NCI-H146 treated with DMSO at 0.1 percent for 48 hours (cell line): Measurements from ENCODE around the gene MRTO4.
"Not testable (repeated sequence)": the region's sequence is repeated elsewhere in the genome, so short reads cannot be mapped to it uniquely, and the experiment has no call there.

Experiments used
- DNase-seq: peaks from one replicate; lab custom pipeline; 2025; ENCODE audit not compliant: unreplicated experiment; lab: John Stamatoyannopoulos, UW

Gene MRTO4

DNA sequence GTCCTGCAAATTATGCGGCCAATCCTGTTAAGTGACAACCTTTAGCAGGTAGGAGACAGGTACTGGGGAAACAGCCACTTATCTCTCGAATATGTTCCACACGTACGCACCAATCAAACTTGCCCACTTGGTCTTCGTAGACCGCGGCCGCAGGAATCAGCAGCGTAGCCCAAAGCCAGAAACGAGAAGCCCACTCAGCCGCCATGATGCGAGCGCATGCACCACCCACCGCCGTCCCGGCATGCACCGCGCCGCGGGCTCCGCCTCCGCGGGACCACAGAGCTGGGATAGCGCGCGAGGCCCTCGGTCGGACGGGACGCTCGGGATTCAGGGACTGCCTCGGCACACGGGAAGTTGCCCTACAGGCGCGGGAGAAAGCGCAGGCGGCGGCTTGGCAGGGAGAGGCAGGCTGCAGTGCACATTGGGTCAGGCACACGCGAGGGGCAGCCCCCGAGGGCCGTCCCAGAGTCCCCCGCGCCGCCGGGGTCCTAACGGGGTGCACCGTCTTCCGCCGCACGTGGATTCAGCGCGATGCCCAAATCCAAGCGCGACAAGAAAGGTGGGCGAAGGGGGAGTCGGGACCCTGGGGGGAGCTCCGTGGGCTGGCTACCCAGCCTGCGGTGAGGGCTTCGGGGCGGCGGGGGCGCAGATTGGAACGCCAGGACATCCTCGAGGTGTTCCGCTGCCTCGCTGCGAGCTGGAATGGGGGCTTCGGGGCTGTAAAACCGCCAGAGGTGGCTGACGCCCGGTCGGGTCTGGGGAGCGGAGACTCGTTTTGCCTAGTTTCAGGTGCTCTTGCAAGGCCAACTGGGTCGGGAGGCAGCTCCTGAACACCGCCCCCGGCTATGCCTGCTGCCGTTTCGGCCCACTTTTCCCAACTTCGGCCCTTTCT, at the start of gene MRTO4, which contains the start of gene EMC1:
MRTO4 (plus strand) TSS at position 501 of the 892 bp plus-strand sequence; CDS start at position 532, 31 bp downstream.
EMC1 (minus strand) TSS at position 220 of the 892 bp plus-strand sequence; CDS start at position 205, 15 bp downstream.
- DNase-seq = peak; percentile 37

DNA sequence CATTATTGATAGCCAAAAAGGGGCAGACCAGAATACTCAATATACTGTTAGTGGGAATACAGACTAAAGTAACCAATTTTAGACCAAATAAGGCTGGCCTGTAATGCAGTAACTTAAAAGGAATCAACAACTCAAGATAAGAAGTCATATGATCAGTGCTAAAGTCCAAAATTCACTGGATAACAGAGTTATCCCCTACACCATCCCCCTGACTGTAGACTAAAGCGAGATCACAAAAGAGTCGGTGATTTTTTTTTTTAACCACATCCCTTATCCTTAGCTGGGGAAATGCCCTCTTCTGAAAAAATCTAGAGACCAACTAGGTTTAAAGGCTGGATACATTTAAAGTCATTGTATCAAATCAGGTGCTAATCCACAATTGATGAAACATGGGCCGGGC, 49.2 kb upstream of the MRTO4 start:
- DNase-seq = no peak

DNA sequence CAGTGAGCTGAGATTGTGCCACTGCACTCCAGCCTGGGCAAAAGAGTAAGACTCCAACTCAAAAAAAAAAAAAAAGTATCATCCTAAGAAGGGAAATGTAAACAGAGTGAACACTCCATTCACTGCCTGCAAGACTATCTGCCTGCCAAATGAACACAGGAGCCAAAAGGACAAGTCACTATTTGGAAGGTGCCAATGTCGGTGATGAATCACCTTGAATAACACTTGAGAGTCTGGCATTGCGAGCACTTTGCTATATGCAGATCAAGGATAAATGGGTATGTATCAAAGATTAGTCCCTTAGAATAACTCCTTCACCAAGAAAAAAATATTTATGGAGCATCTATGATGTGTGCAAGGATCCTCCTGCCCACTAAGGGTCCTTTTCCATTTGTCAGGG, 48.2 kb upstream of the MRTO4 start:
- DNase-seq = no peak

DNA sequence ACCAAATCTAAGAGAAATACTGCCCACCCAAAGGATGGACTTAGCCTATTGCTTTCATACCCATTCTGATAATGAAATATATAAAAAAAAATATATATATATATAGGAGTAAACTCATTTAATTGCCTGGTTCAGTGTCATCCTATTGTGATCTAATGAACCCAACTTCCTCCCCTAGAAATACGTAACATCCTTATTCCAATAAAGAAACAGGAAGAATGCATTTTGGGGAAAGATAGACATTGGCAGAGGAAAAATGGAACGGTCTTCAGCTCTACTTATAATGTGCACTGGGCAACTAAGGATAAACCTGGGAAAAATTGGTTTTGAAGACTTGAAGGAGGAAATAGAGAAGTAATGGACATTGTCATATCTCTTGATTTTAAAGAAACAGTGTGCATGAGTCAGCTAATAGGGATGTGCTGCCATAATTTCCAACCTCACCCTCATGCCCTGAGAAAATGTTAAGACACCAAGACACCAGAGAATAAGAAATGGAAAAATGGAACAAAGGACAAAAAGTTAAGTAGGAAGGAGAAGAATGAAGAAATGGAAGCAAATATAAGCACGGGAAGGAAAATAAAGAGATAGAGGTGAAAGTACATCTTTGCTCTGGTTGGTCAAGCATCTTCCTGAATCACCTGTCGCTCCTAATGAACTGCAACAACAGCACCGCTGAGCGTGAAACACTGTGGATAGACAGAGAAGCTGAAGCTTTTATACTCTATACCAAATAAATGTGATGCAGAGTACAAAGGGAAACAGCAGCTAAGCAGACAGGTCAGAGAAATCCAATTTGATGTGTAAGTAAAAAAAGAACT, 46.9 kb upstream of the MRTO4 start:
- DNase-seq = no peak

DNA sequence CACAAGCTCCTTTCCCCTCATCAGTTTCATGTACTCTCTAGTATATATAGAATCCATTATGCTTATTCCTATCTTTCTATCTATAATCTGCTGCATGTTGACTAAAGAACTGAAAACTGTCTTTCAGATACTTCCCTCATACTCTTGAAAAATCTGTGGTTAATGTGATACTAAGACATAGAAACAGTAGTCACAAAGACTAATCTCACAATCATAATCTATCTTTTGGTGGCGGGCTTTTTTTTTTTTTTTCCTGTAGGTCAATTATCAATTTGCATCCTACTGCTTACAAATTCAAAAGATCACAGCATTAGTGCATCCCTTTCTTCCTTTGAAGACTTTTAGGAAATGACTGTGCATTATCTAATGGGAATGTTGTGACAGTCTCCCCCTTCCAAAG, 46.2 kb upstream of the MRTO4 start:
- DNase-seq = no peak

DNA sequence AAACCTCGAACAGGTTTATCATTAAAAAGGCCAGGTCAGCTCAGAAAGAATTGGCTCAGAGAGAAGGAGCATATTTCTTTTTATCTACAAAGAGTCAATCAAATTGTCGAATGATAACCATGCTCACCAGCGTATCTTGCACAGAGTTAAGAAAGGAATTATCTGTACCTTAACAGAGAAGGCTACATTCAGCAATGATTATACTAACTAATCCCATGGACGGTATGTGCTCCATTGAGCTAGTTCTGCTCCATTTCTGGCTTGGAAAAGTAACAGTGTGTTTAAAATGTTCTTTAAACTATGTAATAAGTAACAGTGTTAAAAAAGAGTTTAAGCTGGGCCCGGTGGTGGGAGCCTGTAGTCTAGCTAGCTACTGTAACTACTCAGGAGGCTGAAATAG, 45.8 kb upstream of the MRTO4 start:
- DNase-seq = no peak

DNA sequence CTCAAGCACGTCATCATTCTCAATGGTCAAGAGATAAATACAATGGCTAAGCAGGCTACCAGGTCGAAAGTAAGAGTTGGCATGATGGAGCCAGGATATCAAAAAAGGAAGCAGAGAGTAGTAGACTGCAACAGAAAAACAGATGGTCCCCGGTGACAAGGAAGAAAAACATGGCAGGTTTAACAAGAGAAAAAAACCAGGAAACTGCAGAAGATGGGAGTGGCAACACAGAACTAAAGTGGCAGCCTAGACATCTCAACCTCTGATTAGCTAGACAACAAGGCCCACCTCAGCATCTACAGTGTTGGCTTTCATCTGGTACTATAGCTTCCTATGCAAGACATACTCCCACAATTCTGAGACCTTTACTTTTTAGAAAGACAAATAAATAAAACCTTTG, 44.7 kb upstream of the MRTO4 start:
- no peak for DNase-seq

DNA sequence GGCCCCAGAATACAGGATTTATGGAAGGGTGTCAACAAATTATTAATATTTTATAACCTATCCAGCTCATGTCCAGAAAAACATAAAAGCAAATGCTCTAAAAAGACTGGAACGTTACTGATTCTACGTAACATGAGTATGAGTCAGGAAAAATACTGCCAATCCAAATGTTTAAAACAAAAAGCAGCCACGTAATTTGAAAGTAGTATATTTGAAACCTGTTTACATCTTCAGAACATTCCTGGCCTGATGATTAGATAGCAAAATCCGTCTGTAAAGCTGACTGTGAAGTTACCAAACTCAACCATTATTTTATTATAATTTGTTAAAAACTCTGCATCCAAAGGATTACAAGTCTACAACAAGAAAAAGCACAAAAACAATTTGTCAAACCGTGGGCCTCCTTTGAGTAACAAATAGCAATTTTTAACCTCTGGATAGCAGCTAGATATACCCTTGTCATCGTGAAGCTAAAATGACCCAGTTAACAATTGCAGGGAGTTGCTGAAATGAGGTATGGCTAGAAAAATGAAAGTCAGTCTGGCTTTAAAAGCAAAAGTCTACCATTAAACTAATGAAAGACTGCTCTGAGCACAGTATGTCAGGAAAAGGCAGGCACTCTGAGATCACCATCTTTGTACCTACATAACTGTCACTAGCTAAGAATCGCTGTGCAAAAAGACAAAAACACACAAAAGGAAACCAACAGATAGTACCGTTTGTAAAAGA, 42.7 kb upstream of the MRTO4 start:
- DNase-seq = no peak

DNA sequence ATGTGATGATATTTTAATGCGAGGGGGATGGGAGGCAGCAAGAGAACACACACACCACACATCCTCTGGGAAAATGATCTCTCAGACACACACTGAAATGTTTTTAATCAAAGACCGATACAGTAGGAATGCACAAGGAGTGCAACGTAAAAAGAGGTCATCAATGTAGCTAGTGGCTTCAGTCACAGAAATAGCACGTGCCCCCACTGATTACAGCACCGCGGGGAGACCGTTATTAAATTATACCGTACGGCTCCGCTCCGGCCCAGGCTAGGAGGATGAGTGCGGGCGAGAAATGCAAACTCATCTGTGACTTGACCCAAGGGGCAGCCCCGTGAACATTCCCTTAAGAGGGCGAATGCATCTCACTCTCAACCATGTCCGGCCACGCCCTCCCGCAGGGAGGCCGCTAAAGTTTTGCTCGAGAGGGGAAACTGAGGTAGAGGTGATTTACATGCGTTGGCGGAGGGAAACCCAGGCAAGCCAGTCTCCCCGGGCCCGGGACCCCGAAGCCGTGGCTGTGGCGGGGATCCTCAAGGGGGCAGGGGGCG, 42.1 kb upstream of the MRTO4 start:
- DNase-seq = no peak

DNA sequence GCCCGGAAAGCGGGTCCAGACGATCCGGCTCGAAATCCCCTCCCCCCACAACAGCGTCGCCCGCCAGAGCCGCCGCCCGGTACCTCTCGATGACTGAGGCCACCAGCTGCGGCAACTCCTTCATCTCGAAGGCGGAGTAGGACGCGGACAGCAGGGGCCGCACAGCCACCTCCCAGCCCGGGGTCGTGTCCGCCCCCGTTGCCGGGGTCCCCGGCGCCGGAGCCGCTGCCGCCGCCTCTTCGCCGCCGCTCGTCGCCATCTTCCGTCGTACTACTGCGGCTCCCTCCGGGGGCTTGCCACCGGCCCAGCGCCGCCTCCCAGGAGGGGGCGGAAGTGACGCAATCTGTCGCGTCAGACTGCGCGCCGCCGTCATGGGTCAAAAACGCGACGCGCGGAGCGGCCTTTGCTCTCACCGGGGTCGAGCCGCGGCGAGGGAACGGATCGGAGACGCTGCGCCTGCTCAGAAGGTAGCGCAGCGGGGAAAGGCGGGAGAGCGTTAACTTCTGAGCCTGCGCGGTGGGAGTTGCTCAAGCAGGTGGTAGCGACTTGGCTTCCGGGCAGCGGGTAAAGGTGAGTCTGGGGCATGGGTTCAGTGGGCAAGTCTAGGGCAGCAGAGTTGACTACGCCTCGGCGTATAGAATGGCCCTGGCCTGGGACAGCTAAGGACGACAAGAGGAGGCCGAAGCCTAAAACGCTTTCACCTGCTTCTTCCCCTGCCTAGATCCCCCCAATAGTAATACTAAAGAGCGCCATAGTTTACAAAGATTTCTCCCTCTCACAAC, 41.4 kb upstream of the MRTO4 start, which contains the start of gene UBR4:
UBR4 (minus strand) TSS at position 277 of the 782 bp plus-strand sequence; CDS start at position 259, 18 bp downstream.
- peak; percentile 80 for DNase-seq

DNA sequence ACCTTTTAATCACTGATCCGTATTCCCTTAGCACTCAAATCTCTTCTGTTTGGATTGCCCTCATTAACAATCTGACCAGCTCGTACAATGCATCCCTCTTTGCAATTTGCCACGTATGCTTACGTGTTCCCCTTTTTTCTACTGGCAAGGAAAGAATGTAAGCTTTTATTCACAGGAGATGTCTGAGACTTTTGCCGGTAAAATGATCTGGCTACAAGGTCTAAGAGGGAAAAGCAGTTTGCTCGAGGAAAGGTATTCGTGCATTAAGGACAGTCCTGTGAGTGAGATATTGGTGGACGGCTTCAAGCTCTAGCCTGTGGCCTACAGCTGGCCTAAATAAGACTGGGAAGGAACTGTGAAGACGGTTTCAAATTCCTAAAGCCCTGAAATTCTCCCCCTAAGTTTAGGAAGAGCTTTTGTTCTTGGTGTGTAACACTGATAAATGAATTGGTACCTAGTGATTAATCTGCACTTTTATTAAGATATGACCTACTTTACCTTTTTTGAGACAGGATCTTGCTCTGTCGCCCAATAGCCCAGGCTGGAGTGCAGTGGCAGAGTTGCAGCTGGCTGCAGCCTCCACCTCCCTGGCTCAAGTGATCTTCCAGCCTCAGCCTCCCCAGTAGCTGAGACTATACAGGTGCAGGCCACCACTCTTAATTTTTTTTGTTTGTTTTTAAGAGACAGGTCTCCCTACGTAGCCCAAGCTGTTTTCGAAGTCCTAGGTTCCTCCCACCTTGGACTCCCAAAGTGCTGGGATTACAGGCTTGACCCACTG, 40.6 kb upstream of the MRTO4 start:
- DNase-seq = no peak

DNA sequence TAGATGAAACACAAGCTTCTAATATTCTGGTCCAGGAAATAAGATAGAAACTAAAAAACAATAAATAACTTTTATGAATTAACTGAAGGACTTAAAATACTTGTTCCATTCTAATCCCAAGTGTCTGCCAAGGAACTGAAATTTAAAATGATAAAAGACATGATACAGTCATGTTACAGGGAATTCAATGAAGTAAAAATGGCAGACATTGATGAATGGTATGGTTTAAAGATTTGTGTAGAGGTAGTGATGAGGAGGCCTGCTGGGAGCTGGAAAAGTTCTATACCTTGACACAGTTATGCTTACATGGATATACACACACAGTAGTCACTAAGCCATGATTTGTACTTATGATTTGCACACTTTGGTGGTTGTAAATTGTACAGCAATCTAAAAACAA, 39.4 kb upstream of the MRTO4 start:
- DNase-seq = no peak

DNA sequence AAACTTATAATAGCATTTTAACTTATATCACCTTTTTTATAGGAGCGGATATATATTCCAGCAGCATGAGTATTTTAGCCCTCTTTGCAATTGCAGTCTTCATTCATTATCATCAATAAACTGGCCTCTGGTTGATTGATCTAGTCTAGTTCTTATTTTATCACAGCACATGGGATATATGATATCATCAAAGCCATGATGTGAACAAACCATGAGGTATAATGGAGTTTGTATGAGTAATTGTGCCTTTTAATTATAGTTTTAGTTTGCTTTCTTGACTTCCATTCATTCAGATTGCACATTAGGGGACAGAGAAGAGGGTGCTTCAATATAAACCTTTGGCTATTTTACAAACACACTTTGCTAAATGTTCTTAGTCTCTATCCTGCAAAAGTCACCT, 38.0 kb upstream of the MRTO4 start:
- no peak for DNase-seq

DNA sequence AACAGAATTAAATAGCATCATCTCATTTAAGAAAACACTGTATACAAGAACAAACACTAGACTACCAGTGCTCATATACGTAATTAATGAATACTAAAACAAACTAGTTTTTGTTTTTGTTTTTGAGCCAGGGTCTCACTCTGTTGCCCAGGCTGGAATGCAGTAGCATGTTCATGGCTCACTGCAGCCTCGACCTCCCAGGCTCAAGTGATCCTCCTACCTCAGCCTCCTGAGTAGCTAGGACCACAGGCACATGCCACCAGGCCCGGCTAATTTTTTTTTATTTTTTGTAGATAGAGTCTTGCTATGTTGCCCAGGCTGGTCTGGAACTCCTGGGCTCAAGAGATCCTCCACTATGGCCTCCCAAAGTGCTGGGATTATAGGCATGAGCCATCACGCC, 35.0 kb upstream of the MRTO4 start:
- DNase-seq = not testable (repeated sequence)

DNA sequence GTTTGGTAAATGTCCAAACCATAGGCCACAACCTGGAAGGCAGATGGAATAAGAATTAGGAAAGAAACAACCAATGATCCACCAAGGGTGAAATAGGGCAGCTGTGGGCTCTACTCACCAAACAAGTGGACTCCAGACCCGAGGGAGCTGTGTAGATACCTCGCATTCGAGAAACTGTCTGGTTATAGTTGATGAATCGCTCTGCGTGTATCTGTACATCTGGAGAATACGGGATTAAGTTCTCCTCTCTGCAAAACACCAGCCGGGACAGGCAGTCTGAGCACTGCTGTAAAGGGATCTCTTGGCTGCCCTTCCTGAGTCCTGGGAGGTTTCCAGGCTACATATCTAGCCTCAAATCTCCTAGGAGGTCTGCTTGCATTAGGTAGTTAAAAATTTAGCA, 32.2 kb upstream of the MRTO4 start:
- no peak for DNase-seq

DNA sequence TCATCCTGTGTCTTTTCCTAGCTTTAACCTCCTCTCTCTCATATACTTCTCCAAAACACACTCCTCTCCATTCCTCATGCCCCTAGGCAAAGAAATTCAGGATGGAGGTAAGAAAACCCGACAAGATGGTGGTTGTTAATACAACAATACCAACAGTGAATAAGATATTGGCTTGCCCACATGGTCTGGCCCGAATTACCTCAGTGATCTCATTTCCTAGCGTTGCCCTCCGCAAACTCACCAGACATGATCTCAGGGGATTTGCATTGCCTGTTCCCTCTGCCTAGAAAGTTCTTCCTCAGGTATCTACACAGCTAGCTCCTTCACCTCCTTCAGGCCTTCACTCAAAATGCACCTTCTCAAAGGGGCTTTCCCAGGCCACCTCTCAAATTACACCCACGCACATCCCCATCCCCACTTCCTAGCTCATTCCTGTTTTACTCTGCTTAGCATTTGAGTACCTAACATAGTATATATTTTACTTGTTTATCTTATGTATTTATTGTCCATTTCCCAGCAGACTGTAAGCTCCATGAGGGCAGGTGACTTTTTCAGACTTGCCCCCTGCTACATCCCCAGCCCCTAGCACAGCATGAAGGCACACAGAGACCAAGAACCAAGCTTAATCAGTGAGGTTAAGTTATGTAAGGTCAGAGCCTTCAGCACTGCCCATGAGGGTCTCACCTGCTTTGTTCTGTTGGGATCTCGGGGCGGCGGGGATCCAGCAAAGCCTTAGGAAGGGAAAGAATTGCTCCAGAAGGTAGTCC, 31.3 kb upstream of the MRTO4 start:
- no peak for DNase-seq

DNA sequence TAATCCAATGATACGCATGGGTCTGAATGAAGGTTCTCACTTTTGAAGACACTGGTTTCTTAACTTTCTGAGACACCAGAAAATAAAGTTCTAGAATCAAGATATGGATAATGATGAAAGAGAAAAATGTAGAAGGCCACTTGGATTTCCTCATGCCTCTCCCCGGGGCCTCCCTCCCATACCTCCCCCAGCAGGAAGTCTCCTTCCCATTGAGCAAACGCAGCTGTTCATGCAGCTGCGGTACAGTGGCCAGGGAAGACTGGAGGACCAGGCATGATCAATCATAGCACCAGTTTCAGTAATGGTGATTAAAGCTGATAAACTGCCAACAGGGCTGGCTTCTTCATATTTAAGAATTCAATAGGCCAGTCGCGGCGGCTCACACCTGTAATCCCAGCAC, 30.6 kb upstream of the MRTO4 start:
- DNase-seq = no peak

DNA sequence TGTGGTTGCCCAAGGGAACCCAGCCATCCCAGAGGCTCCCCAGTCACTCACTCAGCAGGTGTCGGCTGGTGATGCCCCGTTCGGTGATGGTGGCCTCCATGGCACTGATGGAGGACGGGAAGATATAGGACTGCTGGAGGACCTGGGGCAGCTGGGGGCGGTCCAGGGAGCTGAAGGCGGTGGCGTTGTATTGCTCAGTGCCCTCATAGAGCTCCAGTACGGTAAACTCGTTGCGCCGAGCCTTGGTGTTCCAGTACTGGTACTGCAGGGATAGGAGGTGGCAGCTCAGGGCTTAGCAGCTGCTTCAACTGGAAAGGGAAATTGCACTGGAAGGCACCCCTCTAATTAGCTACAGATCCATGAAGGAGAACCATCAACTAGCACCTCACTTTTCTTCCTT, 29.0 kb upstream of the MRTO4 start:
- DNase-seq = no peak
